Nephron (organoid): ENCODE results near the gene CLEC16A.

Experiments used
- H3K27ac Mint-ChIP-seq, 3 experiments: 2 replicates each; pipeline ENCODE4 v1.8.0; 2020; ENCODE audit warnings: mixed read lengths in 3 of 3, mild to moderate bottlenecking in 2 of 3, moderate library complexity in 1 of 3
- H3K27me3 Mint-ChIP-seq: 2 replicates; pipeline ENCODE4 v1.8.0; 2021; ENCODE audit warnings: low read depth, mild to moderate bottlenecking, moderate library complexity, mixed read lengths
- H3K36me3 Mint-ChIP-seq: 2 replicates; pipeline ENCODE4 v1.8.0; 2020; ENCODE audit warnings: low read depth, mixed read lengths
- H3K4me1 Mint-ChIP-seq: 2 replicates; pipeline ENCODE4 v1.8.0; 2020; ENCODE audit warnings: mixed read lengths
- H3K4me3 Mint-ChIP-seq, 3 experiments: 2 replicates each; pipeline ENCODE4 v1.8.0; 2020; ENCODE audit warnings: mild to moderate bottlenecking in 3 of 3, mixed read lengths in 3 of 3, moderate library complexity in 2 of 3
- H3K9me3 Mint-ChIP-seq: 2 replicates; pipeline ENCODE4 v1.8.0; 2020; ENCODE audit warnings: mixed read lengths
- TF ChIP-seq, protein P1 (sequence below), 3 experiments: fragments of 200-600 bp; sonication (generic); IDR thresholded peaks; one replicate each; pipeline ENCODE4 v1.5.0; 2021; ENCODE audit warnings: antibody characterized with exemption in 3 of 3; ENCODE audit not compliant: unreplicated experiment in 3 of 3

Gene CLEC16A

DNA sequence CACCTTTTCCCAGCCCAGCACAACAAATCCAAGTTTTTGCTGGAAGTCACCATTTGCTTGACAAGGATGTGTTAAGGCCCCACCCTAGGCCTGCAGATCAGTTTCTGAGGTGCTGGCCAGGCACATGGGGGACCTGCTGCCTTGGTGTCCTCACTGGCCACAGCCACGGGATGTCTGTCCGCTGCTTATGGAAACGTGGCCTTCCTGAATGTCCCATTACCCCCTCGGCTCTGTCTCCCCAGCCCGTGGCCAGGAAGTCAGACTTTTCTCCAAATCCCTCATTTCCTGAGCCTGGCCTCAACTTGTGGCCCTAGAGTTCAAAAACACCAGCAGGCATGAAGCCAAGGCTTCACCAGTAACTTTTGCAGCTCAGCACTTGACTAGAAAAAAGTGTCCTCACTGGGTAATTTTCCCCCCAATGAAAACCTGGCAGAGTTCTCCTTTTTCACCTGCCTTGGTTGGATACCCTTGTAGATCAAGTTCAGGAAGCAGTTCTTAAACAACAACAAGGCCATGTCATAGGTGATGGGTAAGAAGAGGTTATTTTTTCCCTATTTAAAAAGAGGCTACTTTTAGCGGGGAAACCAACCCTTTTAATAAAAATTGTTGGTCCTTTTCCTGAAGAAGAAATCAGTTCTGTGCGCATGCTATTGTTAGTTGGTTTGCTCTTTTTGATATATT lies 230.9 kb downstream of the CLEC16A start:
- Mint-ChIP-seq H3K27me3 (peaks cover 4% of the 10 kb centered on the region), H3K4me1 (peaks cover 2% of the 10 kb centered on the region), H3K36me3 (peaks cover 49% of the 10 kb centered on the region), H3K9me3 (no peaks in the 10 kb centered on the region), H3K27ac (no peak overlapping the region), H3K4me3 (no peak overlapping the region)
- TF ChIP-seq, protein P1, sequence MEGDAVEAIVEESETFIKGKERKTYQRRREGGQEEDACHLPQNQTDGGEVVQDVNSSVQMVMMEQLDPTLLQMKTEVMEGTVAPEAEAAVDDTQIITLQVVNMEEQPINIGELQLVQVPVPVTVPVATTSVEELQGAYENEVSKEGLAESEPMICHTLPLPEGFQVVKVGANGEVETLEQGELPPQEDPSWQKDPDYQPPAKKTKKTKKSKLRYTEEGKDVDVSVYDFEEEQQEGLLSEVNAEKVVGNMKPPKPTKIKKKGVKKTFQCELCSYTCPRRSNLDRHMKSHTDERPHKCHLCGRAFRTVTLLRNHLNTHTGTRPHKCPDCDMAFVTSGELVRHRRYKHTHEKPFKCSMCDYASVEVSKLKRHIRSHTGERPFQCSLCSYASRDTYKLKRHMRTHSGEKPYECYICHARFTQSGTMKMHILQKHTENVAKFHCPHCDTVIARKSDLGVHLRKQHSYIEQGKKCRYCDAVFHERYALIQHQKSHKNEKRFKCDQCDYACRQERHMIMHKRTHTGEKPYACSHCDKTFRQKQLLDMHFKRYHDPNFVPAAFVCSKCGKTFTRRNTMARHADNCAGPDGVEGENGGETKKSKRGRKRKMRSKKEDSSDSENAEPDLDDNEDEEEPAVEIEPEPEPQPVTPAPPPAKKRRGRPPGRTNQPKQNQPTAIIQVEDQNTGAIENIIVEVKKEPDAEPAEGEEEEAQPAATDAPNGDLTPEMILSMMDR (IDR thresholded peaks at IDR 0.05; ENCODE audit: unreplicated experiment in 3 of 3), result no peak

DNA sequence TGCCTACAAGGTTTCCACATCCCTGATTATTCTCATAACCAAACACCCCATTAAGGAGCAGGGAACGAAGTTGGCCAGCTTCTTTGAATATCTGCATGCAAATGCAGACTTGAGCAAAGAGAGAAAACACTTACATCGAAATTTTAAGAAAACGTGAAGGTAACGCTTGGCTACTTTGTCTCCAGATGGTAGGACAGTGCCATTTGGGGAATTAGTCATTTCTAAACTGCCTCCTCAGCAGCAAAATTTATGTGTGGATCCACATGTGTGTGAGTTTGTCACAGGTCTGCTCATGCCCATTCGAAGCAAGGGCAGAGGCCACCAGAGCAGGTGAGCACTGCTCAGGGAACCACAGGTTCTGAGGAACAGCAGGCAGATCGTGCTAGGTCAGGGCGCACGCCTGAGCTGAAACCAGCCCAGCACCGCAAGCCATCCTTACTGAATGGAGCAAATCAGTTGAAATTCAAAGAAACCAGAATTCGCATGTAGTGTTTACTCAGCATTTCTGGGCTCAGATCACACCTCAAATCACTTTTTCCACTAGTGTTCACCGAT lies 231.5 kb downstream of the CLEC16A start:
- peaks cover 7% of the 10 kb centered on the region for H3K4me1 Mint-ChIP-seq
- H3K27me3 Mint-ChIP-seq, result peaks cover 4% of the 10 kb centered on the region
- H3K36me3 Mint-ChIP-seq, result peaks cover 49% of the 10 kb centered on the region
- TF ChIP-seq, protein P1 (IDR thresholded peaks at IDR 0.05; ENCODE audit: unreplicated experiment in 3 of 3), result no peak
- H3K27ac Mint-ChIP-seq, result no peak overlapping the region
- H3K4me3 Mint-ChIP-seq, result no peak overlapping the region
- H3K9me3 Mint-ChIP-seq, result no peaks in the 10 kb centered on the region

DNA sequence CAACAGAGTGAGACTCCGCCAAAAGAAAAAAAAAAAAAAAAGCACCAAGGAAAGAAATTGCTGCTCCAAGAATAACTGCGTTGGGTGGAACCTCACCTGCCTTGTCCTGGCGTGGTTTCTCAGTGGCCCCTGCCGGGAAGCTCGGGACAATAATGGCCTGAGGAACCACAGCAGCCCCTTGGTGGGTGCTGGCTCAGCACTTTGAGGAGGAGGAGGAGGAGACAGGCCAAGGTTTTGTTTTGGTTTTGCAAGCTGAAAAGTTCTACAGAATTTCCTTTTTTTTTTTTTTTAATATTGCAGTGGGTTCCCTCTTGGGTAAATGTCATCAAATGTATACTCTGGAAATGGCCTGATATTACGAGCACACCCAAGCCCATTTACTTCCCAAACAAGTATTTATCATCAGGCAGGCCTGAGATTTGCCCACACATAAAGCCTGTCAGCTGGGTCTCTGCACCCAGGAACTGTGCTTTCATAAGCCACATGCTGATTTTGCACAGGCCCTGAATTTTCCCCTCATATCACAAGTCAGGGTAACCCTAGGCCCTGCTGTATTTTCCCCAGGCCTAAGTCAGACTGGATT lies 233.3 kb downstream of the CLEC16A start:
- peaks cover 12% of the 10 kb centered on the region for H3K4me1 Mint-ChIP-seq
- TF ChIP-seq, protein P1 (IDR thresholded peaks at IDR 0.05; ENCODE audit: unreplicated experiment in 3 of 3), result no peak
- peaks cover 4% of the 10 kb centered on the region for H3K27me3 Mint-ChIP-seq
- no peak overlapping the region for H3K27ac Mint-ChIP-seq
- no peaks in the 10 kb centered on the region for H3K9me3 Mint-ChIP-seq
- no peak overlapping the region for H3K4me3 Mint-ChIP-seq
- H3K36me3 Mint-ChIP-seq, result peaks cover 42% of the 10 kb centered on the region

DNA sequence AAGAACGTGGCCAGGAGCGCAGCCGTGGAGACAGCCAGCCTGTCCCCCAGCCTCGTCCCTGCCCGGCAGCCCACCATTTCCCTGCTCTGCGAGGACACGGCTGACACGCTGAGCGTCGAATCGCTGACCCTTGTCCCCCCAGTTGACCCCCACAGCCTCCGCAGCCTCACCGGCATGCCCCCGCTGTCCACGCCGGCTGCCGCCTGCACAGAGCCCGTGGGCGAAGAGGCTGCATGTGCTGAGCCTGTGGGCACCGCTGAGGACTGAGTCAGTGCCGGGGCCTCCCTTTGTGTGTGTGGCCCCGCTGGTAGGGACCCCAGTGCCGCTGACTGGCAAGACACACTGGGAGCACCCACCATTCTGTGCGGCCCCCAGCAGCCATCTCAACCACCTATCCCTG lies 234.1 kb downstream of the CLEC16A start:
- no peaks in the 10 kb centered on the region for H3K9me3 Mint-ChIP-seq
- no peak overlapping the region for H3K4me3 Mint-ChIP-seq
- peaks cover 12% of the 10 kb centered on the region for H3K4me1 Mint-ChIP-seq
- TF ChIP-seq, protein P1 (IDR thresholded peaks at IDR 0.05; ENCODE audit: unreplicated experiment in 3 of 3), result no peak
- H3K36me3 Mint-ChIP-seq, result peaks cover 38% of the 10 kb centered on the region
- H3K27ac Mint-ChIP-seq, result no peak overlapping the region
- peaks cover 4% of the 10 kb centered on the region for H3K27me3 Mint-ChIP-seq

DNA sequence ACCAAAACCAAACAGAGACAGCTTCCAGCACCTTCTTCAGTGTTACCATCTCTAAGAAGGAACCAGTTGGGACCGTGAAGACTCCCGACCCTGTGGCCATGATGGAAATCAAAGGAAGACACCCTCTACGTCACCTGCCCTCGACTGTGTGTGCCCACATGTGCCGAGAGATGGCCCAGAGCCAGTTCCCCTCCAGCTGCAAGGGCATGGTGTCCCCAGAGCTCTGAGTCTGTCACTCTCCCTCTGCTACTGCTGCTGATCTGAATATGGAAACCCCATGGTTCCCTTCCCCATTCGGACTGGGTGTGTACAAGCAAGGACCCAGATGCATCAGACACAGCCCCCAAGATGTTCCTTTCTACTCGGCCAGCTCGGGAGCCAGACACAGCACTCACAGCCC lies 235.2 kb downstream of the CLEC16A start:
- peaks cover 27% of the 10 kb centered on the region for H3K36me3 Mint-ChIP-seq
- H3K9me3 Mint-ChIP-seq, result no peaks in the 10 kb centered on the region
- H3K4me3 Mint-ChIP-seq, result no peak overlapping the region
- H3K27me3 Mint-ChIP-seq, result peaks cover 4% of the 10 kb centered on the region
- H3K4me1 Mint-ChIP-seq, result peaks cover 17% of the 10 kb centered on the region
- TF ChIP-seq, protein P1 (IDR thresholded peaks at IDR 0.05; ENCODE audit: unreplicated experiment in 3 of 3), result no peak
- no peak overlapping the region for H3K27ac Mint-ChIP-seq
